Effector memory CD4-positive, alpha-beta T cell (primary cell): Measurements from ENCODE around the gene OCSTAMP.

Experiments
- DNase-seq, 3 donors: peaks; one replicate each; pipeline ENCODE4 v3.0.0-alpha.2; 2020
- H3K27ac ChIP-seq: 2 replicates; pipeline ENCODE4 v1.7.0; 2013; ENCODE audit warnings: mild to moderate bottlenecking, low read length, moderate library complexity; ENCODE audit not compliant: insufficient read depth, poor library complexity, severe bottlenecking
- H3K27me3 ChIP-seq: replicated peaks from 2 replicates; pipeline ENCODE4 v1.7.0; 2013; ENCODE audit warnings: mild to moderate bottlenecking, low read length; ENCODE audit not compliant: insufficient read depth, control insufficient read depth, poor library complexity, severe bottlenecking
- H3K36me3 ChIP-seq: 2 replicates; pipeline ENCODE4 v1.7.0; 2013; ENCODE audit warnings: mild to moderate bottlenecking, low read length, moderate library complexity; ENCODE audit not compliant: control insufficient read depth, insufficient read depth
- H3K4me1 ChIP-seq: 2 replicates; pipeline ENCODE4 v1.7.0; 2013; ENCODE audit warnings: low read length, mild to moderate bottlenecking; ENCODE audit not compliant: control insufficient read depth, insufficient read depth, poor library complexity, severe bottlenecking
- H3K4me3 ChIP-seq: 2 replicates; pipeline ENCODE4 v1.7.0; 2013; ENCODE audit warnings: low read length, low read depth, mild to moderate bottlenecking; ENCODE audit not compliant: insufficient read depth, poor library complexity, severe bottlenecking
- H3K9me3 ChIP-seq: 2 replicates; pipeline ENCODE4 v1.7.0; 2013; ENCODE audit warnings: mild to moderate bottlenecking, low read length, moderate library complexity; ENCODE audit not compliant: control insufficient read depth

The OCSTAMP gene

GRCh38 chr20:46584508-46584907 is 34.1 kb upstream of the OCSTAMP start:
- Histone ChIP-seq H3K9me3 (no peaks in the 10 kb centered on the region), H3K4me3 (no peak overlapping the region), H3K27me3 (no peaks in the 10 kb centered on the region), H3K4me1 (no peaks in the 10 kb centered on the region), H3K36me3 (no peaks in the 10 kb centered on the region), H3K27ac (no peak overlapping the region)
- no peak for DNase-seq

GRCh38 chr20:46583411-46584214 is 33.2 kb upstream of the OCSTAMP start:
- H3K36me3 ChIP-seq: no peaks in the 10 kb centered on the region
- H3K27me3 ChIP-seq: no peaks in the 10 kb centered on the region
- H3K27ac ChIP-seq: no peak overlapping the region
- no peak overlapping the region for H3K4me3 ChIP-seq
- no peaks in the 10 kb centered on the region for H3K9me3 ChIP-seq
- H3K4me1 ChIP-seq: no peaks in the 10 kb centered on the region
- DNase-seq: no peak

DNA sequence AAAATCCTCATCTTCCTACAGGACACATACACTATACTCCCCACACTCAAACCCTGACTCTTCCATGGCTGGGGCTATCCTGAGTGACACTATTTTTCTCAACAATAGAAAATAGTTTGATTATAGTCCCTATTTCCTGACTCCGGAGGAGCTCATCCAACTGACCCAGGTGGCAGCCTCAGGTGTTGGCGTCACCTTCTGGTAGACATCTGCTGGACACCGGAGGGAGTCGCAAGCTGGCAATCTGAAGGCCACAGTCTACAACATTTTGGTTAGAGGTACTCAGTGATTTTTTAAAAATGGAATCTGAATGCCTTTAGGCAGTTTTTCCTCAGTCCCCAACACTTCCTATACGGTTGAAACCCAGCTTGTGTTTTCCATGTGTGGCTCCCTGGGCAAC is 32.2 kb upstream of the OCSTAMP start:
- no peak overlapping the region for H3K4me3 ChIP-seq
- H3K27me3 ChIP-seq: no peaks in the 10 kb centered on the region
- H3K9me3 ChIP-seq: no peaks in the 10 kb centered on the region
- no peaks in the 10 kb centered on the region for H3K4me1 ChIP-seq
- DNase-seq: no peak
- H3K36me3 ChIP-seq: no peaks in the 10 kb centered on the region
- H3K27ac ChIP-seq: no peak overlapping the region

GRCh38 chr20:46581391-46581790 is 30.9 kb upstream of the OCSTAMP start:
- Histone ChIP-seq H3K9me3 (no peaks in the 10 kb centered on the region), H3K27me3 (no peaks in the 10 kb centered on the region), H3K27ac (no peak overlapping the region), H3K36me3 (no peaks in the 10 kb centered on the region), H3K4me3 (no peak overlapping the region), H3K4me1 (no peaks in the 10 kb centered on the region)
- no peak for DNase-seq

DNA sequence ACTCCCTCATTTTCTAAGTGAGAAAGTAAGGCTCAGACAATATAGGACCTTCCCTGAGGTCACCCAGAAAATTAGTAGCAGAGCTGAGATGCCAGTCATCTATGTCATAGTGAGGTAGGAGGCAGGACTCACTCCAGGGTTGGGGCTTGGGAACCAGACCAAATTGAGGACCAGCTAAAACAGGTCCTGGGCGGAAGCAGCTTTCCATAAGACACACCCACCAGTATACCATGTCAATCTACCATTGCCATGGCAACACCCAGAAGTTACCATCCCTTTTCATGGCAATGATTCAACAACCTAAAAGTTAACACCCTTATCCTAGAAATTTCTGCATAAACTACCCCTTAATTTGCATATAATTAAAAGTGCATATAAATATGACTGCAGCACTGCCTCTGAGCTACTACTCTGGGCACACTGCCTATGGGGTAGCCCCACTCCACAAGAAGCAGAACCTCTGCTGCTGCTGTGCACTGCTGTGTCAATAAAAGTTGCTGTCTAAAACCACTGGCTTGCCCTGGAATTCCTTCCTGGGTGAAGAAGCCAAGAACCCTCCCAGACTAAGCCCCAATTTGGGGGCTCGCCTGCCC is 30.3 kb upstream of the OCSTAMP start:
- Histone ChIP-seq H3K36me3 (no peaks in the 10 kb centered on the region), H3K4me1 (no peaks in the 10 kb centered on the region), H3K27me3 (no peaks in the 10 kb centered on the region), H3K27ac (no peak overlapping the region), H3K9me3 (no peaks in the 10 kb centered on the region), H3K4me3 (no peak overlapping the region)
- DNase-seq: no peak

DNA sequence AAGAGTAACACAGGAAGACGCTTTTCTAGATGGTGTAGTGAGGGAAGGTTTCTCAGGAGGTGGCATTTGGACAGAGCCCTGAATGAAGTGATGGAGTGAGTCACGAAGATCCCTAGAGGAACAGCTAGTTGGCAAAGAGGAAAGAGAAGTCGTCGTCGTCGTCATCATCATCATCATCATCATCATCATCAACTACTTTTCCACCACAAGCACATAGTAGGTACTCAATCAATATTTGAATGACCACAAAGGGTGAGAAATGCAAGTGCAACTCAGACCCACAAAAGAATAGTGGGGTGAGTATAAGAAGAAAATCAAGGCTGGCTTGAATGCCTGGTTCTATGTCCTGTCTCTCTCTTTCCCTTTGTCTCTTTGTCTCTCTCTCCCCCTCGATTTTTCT is 28.3 kb upstream of the OCSTAMP start:
- no peak overlapping the region for H3K27ac ChIP-seq

GRCh38 chr20:46576774-46577395 is 26.4 kb upstream of the OCSTAMP start:
- Histone ChIP-seq H3K9me3 (no peaks in the 10 kb centered on the region), H3K4me3 (no peak overlapping the region), H3K36me3 (no peaks in the 10 kb centered on the region), H3K27me3 (no peaks in the 10 kb centered on the region), H3K27ac (no peak overlapping the region), H3K4me1 (no peaks in the 10 kb centered on the region)
- DNase-seq: no peak

More for the DNA sequence above, 28.3 kb upstream of the OCSTAMP start:
- Histone ChIP-seq H3K27me3 (no peaks in the 10 kb centered on the region), H3K36me3 (no peaks in the 10 kb centered on the region), H3K4me1 (no peaks in the 10 kb centered on the region), H3K9me3 (no peaks in the 10 kb centered on the region), H3K4me3 (no peak overlapping the region)
- DNase-seq: no peak

DNA sequence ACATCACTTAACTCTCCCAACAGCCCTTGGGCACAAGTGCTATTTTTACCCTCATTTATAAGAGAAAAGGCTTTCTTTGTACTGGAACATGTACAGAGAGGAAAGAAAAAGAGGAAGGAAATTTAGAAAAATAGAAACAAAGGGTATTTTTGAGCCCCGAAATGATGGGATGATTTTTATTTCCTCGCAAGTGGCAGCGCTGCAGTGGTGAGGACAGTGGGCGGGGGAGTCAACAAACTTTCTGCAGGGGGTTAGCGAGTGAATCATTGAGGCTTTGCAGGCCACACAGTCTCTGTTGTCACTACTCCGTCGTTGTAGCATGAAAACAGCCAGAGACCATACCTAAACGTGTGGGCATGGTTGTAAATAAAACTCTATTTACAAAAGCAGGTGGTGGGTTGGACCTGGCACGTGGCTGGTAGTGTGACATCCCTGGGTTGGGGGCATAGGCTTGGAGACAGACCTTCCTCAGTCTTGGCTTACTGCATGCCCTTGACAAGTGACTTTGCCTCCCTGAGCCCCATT is 25.5 kb upstream of the OCSTAMP start:
- no peaks in the 10 kb centered on the region for H3K4me1 ChIP-seq
- no peaks in the 10 kb centered on the region for H3K36me3 ChIP-seq
- no peaks in the 10 kb centered on the region for H3K9me3 ChIP-seq
- DNase-seq: no peak
- H3K27me3 ChIP-seq: no peaks in the 10 kb centered on the region
- no peak overlapping the region for H3K27ac ChIP-seq
- H3K4me3 ChIP-seq: no peak overlapping the region

- H3K36me3 ChIP-seq: no peaks in the 10 kb centered on the region
- no peaks in the 10 kb centered on the region for H3K27me3 ChIP-seq
- no peak for DNase-seq
- H3K4me1 ChIP-seq: no peaks in the 10 kb centered on the region
- no peak overlapping the region for H3K4me3 ChIP-seq
- no peaks in the 10 kb centered on the region for H3K9me3 ChIP-seq
- H3K27ac ChIP-seq: no peak overlapping the region
These were observed 24.9 kb upstream of the OCSTAMP start for GRCh38 chr20:46575394-46575793.
